Glutamatergic neuron (in vitro differentiated cells): ENCODE measurements around the gene RABEP2. TPM values are rescaled to one million over a fixed set of nuclear protein-coding genes. Genes with fewer than 3 reads are reported as not detected.
A peak's percentile ranks its signal among the peaks of the same experiment; 100 is the strongest.

Experiments used
- DNase-seq: peaks from one replicate; pipeline ENCODE4 v3.0.0; 2022
- H3K27ac Mint-ChIP-seq: one replicate; pipeline ENCODE4 v1.8.0; 2020; ENCODE audit warnings: mild to moderate bottlenecking, mixed read lengths, inconsistent platforms; ENCODE audit not compliant: unreplicated experiment
- H3K27me3 Mint-ChIP-seq: one replicate; pipeline ENCODE4 v1.8.0; 2020; ENCODE audit warnings: mild to moderate bottlenecking, moderate library complexity, mixed read lengths, inconsistent platforms; ENCODE audit not compliant: unreplicated experiment
- H3K36me3 Mint-ChIP-seq: one replicate; pipeline ENCODE4 v1.8.0; 2020; ENCODE audit warnings: mild to moderate bottlenecking, mixed read lengths, inconsistent platforms; ENCODE audit not compliant: unreplicated experiment
- H3K4me1 Mint-ChIP-seq: one replicate; pipeline ENCODE4 v1.8.0; 2020; ENCODE audit warnings: mild to moderate bottlenecking, low read depth, mixed read lengths, inconsistent platforms; ENCODE audit not compliant: unreplicated experiment
- H3K4me3 Mint-ChIP-seq: one replicate; pipeline ENCODE4 v1.8.0; 2020; ENCODE audit warnings: mild to moderate bottlenecking, mixed read lengths, inconsistent platforms; ENCODE audit not compliant: unreplicated experiment
- H3K9me3 Mint-ChIP-seq: one replicate; pipeline ENCODE4 v1.8.0; 2020; ENCODE audit warnings: mild to moderate bottlenecking, moderate library complexity, mixed read lengths, inconsistent platforms; ENCODE audit not compliant: unreplicated experiment
- CTCF ChIP-seq: fragments of 200-600 bp; sonication (generic); IDR thresholded peaks from one replicate; pipeline ENCODE4 v1.5.0; 2021; ENCODE audit not compliant: partially characterized antibody, unreplicated experiment
- total RNA-seq: library from RNA; stranded (reverse); fragmentation: NEBNext Ultra II Directional; extraction: Animal tissue kit (Norgen Biotek cat#: 25700); gene quantifications from one replicate; pipeline ENCODE4 v1.2.1, GENCODE V29; 2021; ENCODE audit not compliant: unreplicated experiment

RABEP2 gene
- total RNA-seq, 1 donor from 2014 or later, result 15.3 TPM

- Mint-ChIP-seq H3K4me3 (no peak overlapping the region), H3K9me3 (peaks cover 3% of the 10 kb centered on the region), H3K27me3 (peaks cover 7% of the 10 kb centered on the region), H3K27ac (no peak overlapping the region), H3K36me3 (no peaks in the 10 kb centered on the region), H3K4me1 (peaks cover 3% of the 10 kb centered on the region)
- DNase-seq, result no peak
- TF ChIP-seq CTCF, result no peak
Measured at GRCh38 chr16:28937222-28937876, 12.3 kb upstream of the RABEP2 start.

DNA sequence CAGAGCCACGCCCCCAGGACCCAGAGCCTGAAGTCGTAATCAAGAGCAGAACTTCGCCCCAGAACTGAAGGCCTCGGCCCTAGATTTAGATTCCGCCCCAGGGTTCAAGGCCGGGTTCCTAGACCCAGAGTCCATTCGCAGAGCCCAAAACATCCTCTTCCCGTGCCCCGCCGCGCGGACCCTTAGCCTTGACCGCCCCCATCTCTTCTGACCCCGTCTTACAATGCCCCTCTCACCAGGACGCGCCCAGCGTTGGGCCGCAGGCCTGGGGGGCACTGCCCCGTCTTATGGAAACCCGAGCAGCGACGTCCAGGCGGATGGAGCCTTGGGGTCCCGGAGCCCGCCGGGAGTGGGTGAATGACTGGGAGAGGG lies 11.7 kb upstream of the RABEP2 start:
- Mint-ChIP-seq H3K4me3 (no peak overlapping the region), H3K9me3 (peaks cover 3% of the 10 kb centered on the region), H3K4me1 (peaks cover 3% of the 10 kb centered on the region), H3K27ac (no peak overlapping the region), H3K27me3 (peaks cover 7% of the 10 kb centered on the region), H3K36me3 (no peaks in the 10 kb centered on the region)
- DNase-seq, result no peak
- no peak for TF ChIP-seq CTCF

DNA sequence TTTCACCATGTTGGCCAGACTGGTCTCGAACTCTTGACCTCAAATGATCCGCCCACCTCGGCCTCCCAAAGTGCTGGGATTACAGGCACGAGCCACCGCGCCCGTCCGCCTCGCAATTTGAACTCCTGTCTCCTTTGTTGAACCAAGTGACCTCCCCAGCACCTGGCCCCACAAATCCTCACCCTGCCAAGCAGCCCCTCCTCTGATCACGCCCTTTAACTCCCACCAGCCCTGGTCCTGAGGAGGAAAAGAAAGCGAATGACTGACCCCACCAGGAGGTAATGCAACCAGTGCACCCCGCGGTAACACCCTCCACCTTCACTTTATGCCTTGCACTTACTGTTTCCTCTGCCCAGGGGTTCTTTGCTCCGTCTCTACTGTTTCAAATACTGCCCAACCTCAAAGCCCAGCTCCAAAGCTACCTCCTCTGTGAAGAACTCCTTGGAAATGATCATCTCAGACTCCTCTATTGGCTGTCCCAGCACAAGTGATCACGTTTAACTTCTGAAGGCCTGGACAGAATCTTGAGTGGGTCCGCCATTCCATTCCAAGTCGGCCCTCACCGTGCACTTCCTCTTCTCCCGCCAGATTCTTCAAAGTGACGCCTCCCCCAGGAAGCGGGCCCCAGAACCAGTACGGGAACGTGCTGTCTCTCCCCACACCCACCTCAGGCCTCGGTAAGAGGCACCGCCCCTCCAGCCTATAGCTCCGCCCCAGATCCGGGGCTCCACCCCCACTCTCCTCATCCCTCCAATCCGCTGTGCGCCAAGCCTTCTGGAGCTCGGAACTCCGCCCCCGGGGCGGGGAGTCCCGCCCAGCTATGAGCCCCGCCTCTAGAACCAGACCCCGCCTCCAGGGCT lies 11.1 kb upstream of the RABEP2 start:
- no peaks in the 10 kb centered on the region for H3K36me3 Mint-ChIP-seq
- H3K4me3 Mint-ChIP-seq, result no peak overlapping the region
- H3K27ac Mint-ChIP-seq, result no peak overlapping the region
- peak; percentile 43 for DNase-seq
- H3K27me3 Mint-ChIP-seq, result peaks cover 7% of the 10 kb centered on the region
- peaks cover 3% of the 10 kb centered on the region for H3K9me3 Mint-ChIP-seq
- H3K4me1 Mint-ChIP-seq, result peaks cover 3% of the 10 kb centered on the region
- no peak for TF ChIP-seq CTCF

- Mint-ChIP-seq H3K27me3 (peaks cover 7% of the 10 kb centered on the region), H3K4me1 (peaks cover 9% of the 10 kb centered on the region), H3K36me3 (no peaks in the 10 kb centered on the region), H3K27ac (no peak overlapping the region), H3K4me3 (no peak overlapping the region), H3K9me3 (peaks cover 3% of the 10 kb centered on the region)
- DNase-seq, result no peak
- no peak for TF ChIP-seq CTCF
Measured at GRCh38 chr16:28935346-28935745, 10.3 kb upstream of the RABEP2 start.

- no peak for DNase-seq
- TF ChIP-seq CTCF, result no peak
Measured at GRCh38 chr16:28933171-28933570, 8.1 kb upstream of the RABEP2 start.

More at GRCh38 chr16:28933171-28933570, 8.1 kb upstream of the RABEP2 start:
- Mint-ChIP-seq H3K4me3 (no peak overlapping the region), H3K27ac (no peak overlapping the region), H3K9me3 (peaks cover 3% of the 10 kb centered on the region), H3K27me3 (peaks cover 5% of the 10 kb centered on the region), H3K4me1 (peaks cover 9% of the 10 kb centered on the region), H3K36me3 (no peaks in the 10 kb centered on the region)
